ENCODE data around the gene FYB2.

Gene FYB2

GRCh38 chr1:56819387-56819899, at the start of gene FYB2:
Gene FYB2 (minus strand): TSS chr1:56819404. CDS start chr1:56819290, 114 bp downstream.
- no peak for DNase-seq (ENCODE audit: low spot score)

- DNase-seq (ENCODE audit: low spot score): peak; percentile 36
Measured at GRCh38 chr1:56868761-56869160, 49.6 kb upstream of the FYB2 start.

GRCh38 chr1:56867491-56867890, 48.3 kb upstream of the FYB2 start:
- DNase-seq (ENCODE audit: low spot score): no peak

- DNase-seq (ENCODE audit: low spot score): peak; percentile 79
Measured at GRCh38 chr1:56866656-56867055, 47.5 kb upstream of the FYB2 start.

GRCh38 chr1:56864430-56864829, 45.2 kb upstream of the FYB2 start:
- no peak for DNase-seq (ENCODE audit: low spot score)

- DNase-seq (ENCODE audit: low spot score): no peak
Measured at GRCh38 chr1:56863265-56863992, 44.2 kb upstream of the FYB2 start.

- DNase-seq (ENCODE audit: low spot score): no peak
Measured at GRCh38 chr1:56859287-56859686, 40.1 kb upstream of the FYB2 start.

GRCh38 chr1:56856186-56856585, 37.0 kb upstream of the FYB2 start:
- DNase-seq (ENCODE audit: low spot score): no peak

GRCh38 chr1:56855190-56855589, 36.0 kb upstream of the FYB2 start:
- no peak for DNase-seq (ENCODE audit: low spot score)

- DNase-seq (ENCODE audit: low spot score): no peak
Measured at GRCh38 chr1:56854521-56855099, 35.4 kb upstream of the FYB2 start, which contains the start of gene C8A. Gene C8A (plus strand): TSS chr1:56854797. CDS start chr1:56854902, 105 bp downstream.

- DNase-seq (ENCODE audit: low spot score): no peak
Measured at GRCh38 chr1:56852476-56852875, 33.3 kb upstream of the FYB2 start.

- DNase-seq (ENCODE audit: low spot score): no peak
Measured at GRCh38 chr1:56850922-56851321, 31.7 kb upstream of the FYB2 start.

GRCh38 chr1:56850411-56850810, 31.2 kb upstream of the FYB2 start:
- no peak for DNase-seq (ENCODE audit: low spot score)

- DNase-seq (ENCODE audit: low spot score): no peak
Measured at GRCh38 chr1:56849750-56850149, 30.5 kb upstream of the FYB2 start.

GRCh38 chr1:56845343-56845742, 26.1 kb upstream of the FYB2 start:
- no peak for DNase-seq (ENCODE audit: low spot score)

- no peak for DNase-seq (ENCODE audit: low spot score)
Measured at GRCh38 chr1:56844545-56845136, 25.4 kb upstream of the FYB2 start.

GRCh38 chr1:56843544-56843943, 24.3 kb upstream of the FYB2 start:
- DNase-seq (ENCODE audit: low spot score): no peak

GRCh38 chr1:56838759-56839158, 19.6 kb upstream of the FYB2 start:
- no peak for DNase-seq (ENCODE audit: low spot score)

GRCh38 chr1:56837244-56837939, 18.2 kb upstream of the FYB2 start:
- DNase-seq (ENCODE audit: low spot score): no peak

- DNase-seq (ENCODE audit: low spot score): no peak
Measured at GRCh38 chr1:56836359-56836758, 17.2 kb upstream of the FYB2 start.

GRCh38 chr1:56835657-56836056, 16.5 kb upstream of the FYB2 start:
- no peak for DNase-seq (ENCODE audit: low spot score)

GRCh38 chr1:56834137-56834900, 15.1 kb upstream of the FYB2 start:
- DNase-seq (ENCODE audit: low spot score): no peak

Data from AG20443 (cell line).